Tibial nerve (tissue), 4 donors: ENCODE data around the gene LIPC.

Source experiments
- EP300 ChIP-seq, 2 donors: sonication (generic); formaldehyde crosslinking; IDR thresholded peaks; one replicate each; pipeline ENCODE4 v1.6.1; 2017; ENCODE audit warnings: antibody characterized with exemption in 2 of 2, mild to moderate bottlenecking in 1 of 2
- POLR2A ChIP-seq, 2 donors: fragments of 450-650 bp; IDR thresholded peaks; one replicate each; pipeline ENCODE4 v1.6.1; 2017; ENCODE audit warnings: antibody characterized with exemption in 2 of 2, mild to moderate bottlenecking in 2 of 2, moderate library complexity in 2 of 2
- TF ChIP-seq, protein P1 (sequence below), 5 experiments: fragments of 200-600 bp in 3 of 5; fragments of 450-650 bp in 2 of 5; sonication (generic) in 3 of 5; IDR thresholded peaks; one replicate each; pipeline ENCODE4 v1.5.1; 2016 to 2019; ENCODE audit warnings: antibody characterized with exemption in 5 of 5, mild to moderate bottlenecking in 3 of 5, moderate library complexity in 2 of 5

DNA sequence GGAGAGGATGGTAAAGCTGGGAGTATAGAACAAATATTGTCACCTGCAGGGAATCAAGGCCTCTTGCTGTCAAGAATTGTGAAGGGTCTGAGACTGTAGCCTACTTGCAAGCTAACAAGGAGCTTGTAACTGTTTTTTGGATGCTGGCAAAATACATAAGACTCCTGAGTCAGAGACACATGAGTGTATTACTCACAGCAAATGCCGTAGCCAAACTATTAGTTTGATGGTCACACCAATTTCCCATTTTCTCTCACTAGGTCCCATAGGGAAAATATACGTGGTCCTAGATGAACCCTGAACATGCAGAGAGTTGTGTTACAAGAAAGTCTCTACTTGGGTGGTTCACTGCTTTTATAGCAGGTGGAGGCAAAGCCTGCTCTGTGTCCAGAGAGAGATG, 44.7 kb upstream of the LIPC start:
- TF ChIP-seq, protein P1, sequence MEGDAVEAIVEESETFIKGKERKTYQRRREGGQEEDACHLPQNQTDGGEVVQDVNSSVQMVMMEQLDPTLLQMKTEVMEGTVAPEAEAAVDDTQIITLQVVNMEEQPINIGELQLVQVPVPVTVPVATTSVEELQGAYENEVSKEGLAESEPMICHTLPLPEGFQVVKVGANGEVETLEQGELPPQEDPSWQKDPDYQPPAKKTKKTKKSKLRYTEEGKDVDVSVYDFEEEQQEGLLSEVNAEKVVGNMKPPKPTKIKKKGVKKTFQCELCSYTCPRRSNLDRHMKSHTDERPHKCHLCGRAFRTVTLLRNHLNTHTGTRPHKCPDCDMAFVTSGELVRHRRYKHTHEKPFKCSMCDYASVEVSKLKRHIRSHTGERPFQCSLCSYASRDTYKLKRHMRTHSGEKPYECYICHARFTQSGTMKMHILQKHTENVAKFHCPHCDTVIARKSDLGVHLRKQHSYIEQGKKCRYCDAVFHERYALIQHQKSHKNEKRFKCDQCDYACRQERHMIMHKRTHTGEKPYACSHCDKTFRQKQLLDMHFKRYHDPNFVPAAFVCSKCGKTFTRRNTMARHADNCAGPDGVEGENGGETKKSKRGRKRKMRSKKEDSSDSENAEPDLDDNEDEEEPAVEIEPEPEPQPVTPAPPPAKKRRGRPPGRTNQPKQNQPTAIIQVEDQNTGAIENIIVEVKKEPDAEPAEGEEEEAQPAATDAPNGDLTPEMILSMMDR (IDR thresholded peaks at IDR 0.05) = no peak
- peak in 1 of 2 donors; percentile 25 for TF ChIP-seq EP300 (IDR thresholded peaks at IDR 0.05)
- no peak for TF ChIP-seq POLR2A (IDR thresholded peaks at IDR 0.05)
